PFSK-1 (cell line): ENCODE data around the gene STK33.

Experiments used
- FOXP2 ChIP-seq: optimal IDR thresholded peaks from 2 replicates; pipeline ENCODE3; 2011; ENCODE audit warnings: borderline replicate concordance, control low read depth, inconsistent platforms; ENCODE audit not compliant: insufficient read depth; ENCODE audit errors: extremely low read length, extremely low read depth
- POLR2AphosphoS5 ChIP-seq: IDR thresholded peaks from 2 replicates; pipeline ENCODE4 v1.6.1; 2012; ENCODE audit warnings: low read depth, mild to moderate bottlenecking, control low read depth, low read length, moderate library complexity
- SIN3A ChIP-seq: IDR thresholded peaks from 2 replicates; pipeline ENCODE4 v1.6.1; 2012; ENCODE audit warnings: mild to moderate bottlenecking, low read length, moderate library complexity, borderline replicate concordance; ENCODE audit not compliant: insufficient read depth
- TAF1 ChIP-seq: IDR thresholded peaks from 2 replicates; pipeline ENCODE4 v1.6.1; 2012; ENCODE audit warnings: low read length, control low read depth, borderline replicate concordance; ENCODE audit not compliant: insufficient read depth
- TF ChIP-seq, protein P1 (sequence below), 2 experiments: IDR thresholded peaks; 2 replicates each; pipeline versions ENCODE4 v1.6.1 to v1.8.0; 2011 to 2012; ENCODE audit warnings: low read depth in 2 of 2, low read length in 2 of 2, control low read depth in 1 of 2, inconsistent platforms in 1 of 2, mild to moderate bottlenecking in 1 of 2, moderate library complexity in 1 of 2; ENCODE audit not compliant: insufficient read depth in 1 of 2

DNA sequence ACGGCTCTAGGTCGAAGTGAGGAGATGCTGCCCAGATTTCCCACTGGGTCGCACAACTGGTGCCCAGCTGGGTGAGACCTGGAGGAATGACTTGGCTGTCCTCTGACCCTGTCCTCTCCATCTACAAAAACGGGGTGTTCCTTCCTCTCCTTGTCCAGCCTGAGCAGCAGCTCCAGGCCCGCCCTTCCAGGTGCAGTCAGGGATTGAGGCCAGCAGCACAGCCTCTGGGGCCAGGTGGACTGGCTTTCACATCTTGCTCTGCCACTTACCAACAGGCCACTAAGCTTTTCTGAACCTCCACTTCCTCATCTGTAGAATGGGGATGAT is 238.6 kb downstream of the STK33 start:
- TF ChIP-seq, protein P1, sequence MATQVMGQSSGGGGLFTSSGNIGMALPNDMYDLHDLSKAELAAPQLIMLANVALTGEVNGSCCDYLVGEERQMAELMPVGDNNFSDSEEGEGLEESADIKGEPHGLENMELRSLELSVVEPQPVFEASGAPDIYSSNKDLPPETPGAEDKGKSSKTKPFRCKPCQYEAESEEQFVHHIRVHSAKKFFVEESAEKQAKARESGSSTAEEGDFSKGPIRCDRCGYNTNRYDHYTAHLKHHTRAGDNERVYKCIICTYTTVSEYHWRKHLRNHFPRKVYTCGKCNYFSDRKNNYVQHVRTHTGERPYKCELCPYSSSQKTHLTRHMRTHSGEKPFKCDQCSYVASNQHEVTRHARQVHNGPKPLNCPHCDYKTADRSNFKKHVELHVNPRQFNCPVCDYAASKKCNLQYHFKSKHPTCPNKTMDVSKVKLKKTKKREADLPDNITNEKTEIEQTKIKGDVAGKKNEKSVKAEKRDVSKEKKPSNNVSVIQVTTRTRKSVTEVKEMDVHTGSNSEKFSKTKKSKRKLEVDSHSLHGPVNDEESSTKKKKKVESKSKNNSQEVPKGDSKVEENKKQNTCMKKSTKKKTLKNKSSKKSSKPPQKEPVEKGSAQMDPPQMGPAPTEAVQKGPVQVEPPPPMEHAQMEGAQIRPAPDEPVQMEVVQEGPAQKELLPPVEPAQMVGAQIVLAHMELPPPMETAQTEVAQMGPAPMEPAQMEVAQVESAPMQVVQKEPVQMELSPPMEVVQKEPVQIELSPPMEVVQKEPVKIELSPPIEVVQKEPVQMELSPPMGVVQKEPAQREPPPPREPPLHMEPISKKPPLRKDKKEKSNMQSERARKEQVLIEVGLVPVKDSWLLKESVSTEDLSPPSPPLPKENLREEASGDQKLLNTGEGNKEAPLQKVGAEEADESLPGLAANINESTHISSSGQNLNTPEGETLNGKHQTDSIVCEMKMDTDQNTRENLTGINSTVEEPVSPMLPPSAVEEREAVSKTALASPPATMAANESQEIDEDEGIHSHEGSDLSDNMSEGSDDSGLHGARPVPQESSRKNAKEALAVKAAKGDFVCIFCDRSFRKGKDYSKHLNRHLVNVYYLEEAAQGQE (IDR thresholded peaks at IDR 0.05; ENCODE audit: insufficient read depth in 1 of 2, low read depth in 2 of 2, low read length in 2 of 2) = no peak
- TF ChIP-seq POLR2AphosphoS5 = no peak
- TF ChIP-seq SIN3A = no peak
- TF ChIP-seq FOXP2 = no peak
- no peak for TF ChIP-seq TAF1
